Astrocyte (in vitro differentiated cells and primary cell): ENCODE results near the gene LRCH4. TPM values are rescaled to one million over a fixed set of nuclear protein-coding genes. Genes with fewer than 3 reads are reported as not detected.
"Not testable (repeated sequence)": the region's sequence is repeated elsewhere in the genome, so short reads cannot be mapped to it uniquely, and the experiment has no call there.

ENCODE experiments used
- DNase-seq: peaks from one replicate; pipeline ENCODE4 v3.0.0-alpha.2; 2010; ENCODE audit warnings: low read depth
- FAIRE-seq: peaks from 2 replicates; lab custom pipeline; 2011; peaks lifted over from hg19 to GRCh38; lab: Jason Lieb, UNC
- H2AFZ ChIP-seq: 2 replicates; pipeline ENCODE4 v1.6.0; 2012; ENCODE audit warnings: low read depth, low read length, inconsistent platforms
- H3K27ac ChIP-seq: 2 replicates; pipeline ENCODE4 v1.5.1; 2011; ENCODE audit warnings: low read depth, low read length, inconsistent platforms
- H3K27me3 ChIP-seq: 2 replicates; pipeline ENCODE4 v1.6.0; 2011; ENCODE audit warnings: low read length, inconsistent platforms; ENCODE audit not compliant: insufficient read depth
- H3K36me3 ChIP-seq: 2 replicates; pipeline ENCODE4 v1.5.1; 2011; ENCODE audit warnings: low read length, inconsistent platforms; ENCODE audit not compliant: insufficient read depth
- H3K4me1 ChIP-seq: 2 replicates; pipeline ENCODE4 v1.5.1; 2011; ENCODE audit warnings: low read length, inconsistent platforms; ENCODE audit not compliant: insufficient read depth
- H3K4me2 ChIP-seq: 2 replicates; pipeline ENCODE4 v1.6.0; 2012; ENCODE audit warnings: low read length, inconsistent platforms
- H3K4me3 ChIP-seq: 2 replicates; pipeline ENCODE4 v1.5.1; 2011; ENCODE audit warnings: low read depth, mild to moderate bottlenecking, low read length, inconsistent platforms; ENCODE audit not compliant: insufficient read depth
- H3K79me2 ChIP-seq: 2 replicates; pipeline ENCODE4 v1.6.0; 2012; ENCODE audit warnings: mild to moderate bottlenecking, low read length, inconsistent platforms; ENCODE audit not compliant: insufficient read depth
- H3K9ac ChIP-seq: 2 replicates; pipeline ENCODE4 v1.6.0; 2012; ENCODE audit warnings: mild to moderate bottlenecking, low read length, inconsistent platforms
- H3K9me3 ChIP-seq: 2 replicates; pipeline ENCODE4 v1.5.1; 2012; ENCODE audit warnings: low read depth, mild to moderate bottlenecking, low read length, inconsistent platforms; ENCODE audit not compliant: insufficient read depth
- H4K20me1 ChIP-seq: 2 replicates; pipeline ENCODE4 v1.6.0; 2012; ENCODE audit warnings: low read length, inconsistent platforms; ENCODE audit not compliant: insufficient read depth
- H3K27ac Mint-ChIP-seq: one replicate; pipeline ENCODE4 v1.8.0; 2021; ENCODE audit warnings: mild to moderate bottlenecking, mixed read lengths; ENCODE audit not compliant: unreplicated experiment
- H3K27me3 Mint-ChIP-seq: one replicate; pipeline ENCODE4 v1.8.0; 2021; ENCODE audit warnings: low read depth, mixed read lengths; ENCODE audit not compliant: unreplicated experiment
- H3K36me3 Mint-ChIP-seq: one replicate; pipeline ENCODE4 v1.8.0; 2021; ENCODE audit warnings: low read depth, mixed read lengths; ENCODE audit not compliant: unreplicated experiment
- H3K4me1 Mint-ChIP-seq: one replicate; pipeline ENCODE4 v1.8.0; 2021; ENCODE audit warnings: low read depth, mixed read lengths; ENCODE audit not compliant: unreplicated experiment
- H3K4me3 Mint-ChIP-seq: one replicate; pipeline ENCODE4 v1.8.0; 2021; ENCODE audit warnings: mild to moderate bottlenecking, moderate library complexity, mixed read lengths; ENCODE audit not compliant: unreplicated experiment
- H3K9me3 Mint-ChIP-seq: one replicate; pipeline ENCODE4 v1.8.0; 2021; ENCODE audit warnings: mild to moderate bottlenecking, mixed read lengths; ENCODE audit not compliant: unreplicated experiment
- EZH2 ChIP-seq: IDR thresholded peaks from 2 replicates; pipeline ENCODE4 v1.6.1; 2012; ENCODE audit warnings: mild to moderate bottlenecking, low read length, inconsistent platforms; ENCODE audit not compliant: insufficient read depth
- total RNA-seq: library from RNA; stranded (reverse); gene quantifications from 2 replicates; pipeline ENCODE4 v1.2.1, GENCODE V29; 2021
- TF ChIP-seq, protein P1 (sequence below): IDR thresholded peaks from 2 replicates; pipeline ENCODE4 v1.5.1; 2011; ENCODE audit warnings: low read depth, mild to moderate bottlenecking, inconsistent platforms, low read length, moderate library complexity; ENCODE audit not compliant: insufficient read depth

Gene LRCH4
- total RNA-seq, 1 donor from 2014 or later = 62.5 TPM

- H3K27me3 Mint-ChIP-seq = peaks cover 7% of the 10 kb centered on the region
- peaks cover 2% of the 10 kb centered on the region for H3K27me3 ChIP-seq
- no peak for DNase-seq
- no peaks in the 10 kb centered on the region for H3K4me1 ChIP-seq
- H3K9ac ChIP-seq = no peak overlapping the region
- H3K27ac ChIP-seq = no peak overlapping the region
- no peak overlapping the region for H3K4me3 Mint-ChIP-seq
- H2AFZ ChIP-seq = no peak overlapping the region
- no peaks in the 10 kb centered on the region for H3K9me3 Mint-ChIP-seq
- H3K4me2 ChIP-seq = no peak overlapping the region
- H3K36me3 ChIP-seq = no peaks in the 10 kb centered on the region
- H4K20me1 ChIP-seq = no peaks in the 10 kb centered on the region
- H3K9me3 ChIP-seq = no peaks in the 10 kb centered on the region
- no peaks in the 10 kb centered on the region for H3K79me2 ChIP-seq
- TF ChIP-seq, protein P1, sequence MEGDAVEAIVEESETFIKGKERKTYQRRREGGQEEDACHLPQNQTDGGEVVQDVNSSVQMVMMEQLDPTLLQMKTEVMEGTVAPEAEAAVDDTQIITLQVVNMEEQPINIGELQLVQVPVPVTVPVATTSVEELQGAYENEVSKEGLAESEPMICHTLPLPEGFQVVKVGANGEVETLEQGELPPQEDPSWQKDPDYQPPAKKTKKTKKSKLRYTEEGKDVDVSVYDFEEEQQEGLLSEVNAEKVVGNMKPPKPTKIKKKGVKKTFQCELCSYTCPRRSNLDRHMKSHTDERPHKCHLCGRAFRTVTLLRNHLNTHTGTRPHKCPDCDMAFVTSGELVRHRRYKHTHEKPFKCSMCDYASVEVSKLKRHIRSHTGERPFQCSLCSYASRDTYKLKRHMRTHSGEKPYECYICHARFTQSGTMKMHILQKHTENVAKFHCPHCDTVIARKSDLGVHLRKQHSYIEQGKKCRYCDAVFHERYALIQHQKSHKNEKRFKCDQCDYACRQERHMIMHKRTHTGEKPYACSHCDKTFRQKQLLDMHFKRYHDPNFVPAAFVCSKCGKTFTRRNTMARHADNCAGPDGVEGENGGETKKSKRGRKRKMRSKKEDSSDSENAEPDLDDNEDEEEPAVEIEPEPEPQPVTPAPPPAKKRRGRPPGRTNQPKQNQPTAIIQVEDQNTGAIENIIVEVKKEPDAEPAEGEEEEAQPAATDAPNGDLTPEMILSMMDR = no peak
- no peak for TF ChIP-seq EZH2
- FAIRE-seq = no peak
- no peak overlapping the region for H3K4me3 ChIP-seq
- no peak overlapping the region for H3K27ac Mint-ChIP-seq
- H3K4me1 Mint-ChIP-seq = no peaks in the 10 kb centered on the region
- H3K36me3 Mint-ChIP-seq = no peaks in the 10 kb centered on the region
Observed at GRCh38 chr7:100532165-100533022, 53.5 kb downstream of the LRCH4 start.

DNA sequence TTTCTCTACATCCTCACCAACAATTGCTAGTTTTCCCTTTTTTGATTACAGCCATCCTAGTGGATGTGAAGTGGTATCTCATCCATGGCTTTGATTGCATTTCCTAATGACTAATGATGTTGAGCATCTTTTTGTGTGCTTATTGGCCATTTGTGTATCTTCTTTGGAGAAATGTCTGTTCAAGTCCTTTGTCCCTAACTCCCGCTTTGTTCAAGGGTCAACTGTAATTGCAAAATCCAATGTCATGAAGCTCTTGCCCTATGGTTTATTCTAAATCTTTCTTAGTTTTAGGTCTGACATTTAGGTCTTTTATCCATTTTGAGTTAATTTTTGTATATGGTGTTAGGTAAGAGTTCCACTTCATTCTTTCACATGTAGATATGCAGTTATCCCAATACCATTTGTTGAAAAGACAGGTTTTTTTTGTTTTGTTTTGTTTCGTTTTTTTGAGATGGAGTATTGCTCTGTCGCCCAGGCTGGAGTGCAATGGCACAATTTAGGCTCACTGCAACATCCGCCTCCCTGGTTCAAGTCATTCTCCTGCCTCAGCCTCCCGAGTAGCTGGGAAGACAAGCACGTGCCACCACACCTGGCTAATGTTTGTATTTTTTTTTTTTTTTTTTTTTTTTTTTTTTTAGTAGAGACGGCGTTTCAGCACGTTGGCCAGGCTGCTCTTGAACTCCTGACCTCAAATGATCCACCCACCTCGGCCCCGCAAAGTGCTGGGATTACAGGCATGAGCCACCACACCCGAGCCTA is 57.6 kb downstream of the LRCH4 start:
- H3K9me3 Mint-ChIP-seq, H3K4me3 Mint-ChIP-seq, H3K27ac ChIP-seq, H2AFZ ChIP-seq, FAIRE-seq, H3K4me1 Mint-ChIP-seq, H3K27ac Mint-ChIP-seq, H3K4me3 ChIP-seq, DNase-seq, H3K4me1 ChIP-seq, H3K27me3 ChIP-seq, H3K9me3 ChIP-seq, H3K9ac ChIP-seq, H4K20me1 ChIP-seq, H3K79me2 ChIP-seq, H3K36me3 ChIP-seq, H3K36me3 Mint-ChIP-seq, H3K4me2 ChIP-seq, H3K27me3 Mint-ChIP-seq: not testable (repeated sequence)

Other genes starting within 250 kb of the LRCH4 start
- 19.9 and 21.1 TPM in 2 replicates for gene PILRB, start 228.0 kb downstream of the LRCH4 start, total RNA-seq
- 2.3 and 3.0 TPM in 2 replicates for gene PILRA, start 212.6 kb downstream of the LRCH4 start, total RNA-seq
- gene ZCWPW1, start 157.4 kb downstream of the LRCH4 start, total RNA-seq = 2.1 and 2.6 TPM in 2 replicates
- gene MEPCE, start 156.3 kb downstream of the LRCH4 start, total RNA-seq = 20.2 and 20.5 TPM in 2 replicates
- 18.5 and 19.7 TPM in 2 replicates for gene PPP1R35, start 149.6 kb downstream of the LRCH4 start, total RNA-seq
- gene SPACDR, start 121.9 kb downstream of the LRCH4 start, total RNA-seq = 2.5 and 2.6 TPM in 2 replicates
- 52.9 and 53.4 TPM in 2 replicates for gene TSC22D4, start 106.9 kb downstream of the LRCH4 start, total RNA-seq
- 2.5 and 2.6 TPM in 2 replicates for gene NYAP1, start 102.2 kb downstream of the LRCH4 start, total RNA-seq
- gene AGFG2, start 46.9 kb downstream of the LRCH4 start, total RNA-seq = 6.2 and 7.1 TPM in 2 replicates
- gene SAP25, start 12.2 kb downstream of the LRCH4 start, total RNA-seq = 1.4 and 1.9 TPM in 2 replicates
- gene FBXO24, start 199 bp upstream of the LRCH4 start, total RNA-seq = 0.17 and 0.52 TPM in 2 replicates
- 10.8 and 15.5 TPM in 2 replicates for gene PCOLCE, start 16.2 kb upstream of the LRCH4 start, total RNA-seq
- gene MOSPD3, start 26.4 kb upstream of the LRCH4 start, total RNA-seq = 18.8 and 20.2 TPM in 2 replicates
- gene TFR2, start 55.4 kb upstream of the LRCH4 start, total RNA-seq = 0.26 and 0.50 TPM in 2 replicates
- gene ACTL6B, start 70.3 kb upstream of the LRCH4 start, total RNA-seq = not detected in 2 replicates
- 270 and 274 TPM in 2 replicates for gene GNB2, start 87.6 kb upstream of the LRCH4 start, total RNA-seq
- gene GIGYF1, start 108.1 kb upstream of the LRCH4 start, total RNA-seq = 21.3 and 23.2 TPM in 2 replicates
- 39.1 and 40.6 TPM in 2 replicates for gene POP7, start 120.0 kb upstream of the LRCH4 start, total RNA-seq
- gene EPO, start 134.3 kb upstream of the LRCH4 start, total RNA-seq = not detected in 2 replicates
- not detected in 2 replicates for gene ZAN, start 147.5 kb upstream of the LRCH4 start, total RNA-seq
- gene EPHB4, start 241.4 kb upstream of the LRCH4 start, total RNA-seq = 62.4 and 73.6 TPM in 2 replicates